Adipocyte (in vitro differentiated cells): Measurements from ENCODE around the gene RNF144A.

ENCODE experiments used
- DNase-seq: peaks from one replicate; pipeline ENCODE4 v3.0.0-alpha.2; 2015; ENCODE audit warnings: low read depth
- H3K27me3 ChIP-seq: replicated peaks from 2 replicates; pipeline ENCODE4 v1.7.0; 2013; ENCODE audit warnings: mild to moderate bottlenecking, low read length, moderate library complexity; ENCODE audit not compliant: control insufficient read depth, insufficient read depth
- H3K36me3 ChIP-seq: 2 replicates; pipeline ENCODE4 v1.7.0; 2013; ENCODE audit warnings: low read length, mild to moderate bottlenecking, moderate library complexity; ENCODE audit not compliant: control insufficient read depth, insufficient read depth, severe bottlenecking
- H3K4me1 ChIP-seq: 2 replicates; pipeline ENCODE4 v1.7.0; 2013; ENCODE audit warnings: mild to moderate bottlenecking, low read length, moderate library complexity; ENCODE audit not compliant: control insufficient read depth, insufficient read depth
- H3K4me3 ChIP-seq: 2 replicates; pipeline ENCODE4 v1.7.0; 2013; ENCODE audit warnings: mild to moderate bottlenecking, low read length, moderate library complexity
- H3K9ac ChIP-seq: 2 replicates; pipeline ENCODE4 v1.7.0; 2013; ENCODE audit warnings: mild to moderate bottlenecking, low read length, moderate library complexity
- H3K9me3 ChIP-seq: 2 replicates; pipeline ENCODE4 v1.7.0; 2013; ENCODE audit warnings: mild to moderate bottlenecking, low read length, moderate library complexity; ENCODE audit not compliant: control insufficient read depth

Gene RNF144A

DNA sequence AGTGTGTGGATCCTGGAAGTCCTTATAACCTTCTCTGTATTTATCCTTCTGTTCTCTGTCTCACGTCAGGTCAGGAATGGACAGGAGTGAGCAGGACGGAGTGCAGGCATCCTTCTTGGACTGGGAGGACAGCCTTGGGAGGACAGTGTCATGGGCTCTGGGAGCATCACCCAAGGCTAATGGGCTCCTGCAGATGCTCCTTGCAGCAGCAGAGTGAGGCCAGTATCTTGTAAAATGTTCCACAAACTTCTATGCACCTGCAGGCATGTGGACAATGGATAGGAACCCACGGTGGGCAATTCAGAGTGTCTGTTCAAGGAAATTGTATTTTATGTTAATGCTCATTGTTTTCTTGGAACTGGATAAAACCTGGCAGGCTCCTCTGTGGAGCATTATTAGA is 176.2 kb downstream of the RNF144A start:
- Histone ChIP-seq H3K9me3 (no peaks in the 10 kb centered on the region), H3K4me3 (no peak overlapping the region), H3K4me1 (no peaks in the 10 kb centered on the region), H3K9ac (no peak overlapping the region), H3K36me3 (no peaks in the 10 kb centered on the region), H3K27me3 (no peaks in the 10 kb centered on the region)
- no peak for DNase-seq
